Progenitor cell of endocrine pancreas (in vitro differentiated cells): ENCODE data around the gene FBN1. TPM values are rescaled to one million over a fixed set of nuclear protein-coding genes. Genes with fewer than 3 reads are reported as not detected.

Experiments
- DNase-seq: peaks from one replicate; pipeline ENCODE4 v3.0.0; 2021; ENCODE audit warnings: low spot score; ENCODE audit not compliant: unreplicated experiment
- H3K27ac Mint-ChIP-seq: 2 replicates; pipeline ENCODE4 v1.8.0; 2021; ENCODE audit warnings: mild to moderate bottlenecking, moderate library complexity, mixed read lengths
- H3K27me3 Mint-ChIP-seq: 2 replicates; pipeline ENCODE4 v1.8.0; 2021; ENCODE audit warnings: mixed read lengths
- H3K36me3 Mint-ChIP-seq: 2 replicates; pipeline ENCODE4 v1.8.0; 2022; ENCODE audit warnings: mixed read lengths; ENCODE audit not compliant: insufficient read depth
- H3K4me1 Mint-ChIP-seq: 2 replicates; pipeline ENCODE4 v1.8.0; 2021; ENCODE audit warnings: low read depth, mixed read lengths
- H3K4me3 Mint-ChIP-seq: 2 replicates; pipeline ENCODE4 v1.8.0; 2021; ENCODE audit warnings: low read depth, mild to moderate bottlenecking, moderate library complexity, mixed read lengths
- H3K9me3 Mint-ChIP-seq: 2 replicates; pipeline ENCODE4 v1.8.0; 2021; ENCODE audit warnings: low read depth, mixed read lengths
- total RNA-seq: library from RNA; stranded (reverse); gene quantifications from 2 replicates; pipeline ENCODE4 v1.2.1, GENCODE V29; 2021
- TF ChIP-seq, protein P1 (sequence below): fragments of 200-600 bp; sonication (generic); IDR thresholded peaks from one replicate; pipeline ENCODE4 v1.5.0; 2021; ENCODE audit warnings: antibody characterized with exemption, mild to moderate bottlenecking; ENCODE audit not compliant: unreplicated experiment

The FBN1 gene
- total RNA-seq, 1 donor from 2014 or later: 3.3 TPM

DNA sequence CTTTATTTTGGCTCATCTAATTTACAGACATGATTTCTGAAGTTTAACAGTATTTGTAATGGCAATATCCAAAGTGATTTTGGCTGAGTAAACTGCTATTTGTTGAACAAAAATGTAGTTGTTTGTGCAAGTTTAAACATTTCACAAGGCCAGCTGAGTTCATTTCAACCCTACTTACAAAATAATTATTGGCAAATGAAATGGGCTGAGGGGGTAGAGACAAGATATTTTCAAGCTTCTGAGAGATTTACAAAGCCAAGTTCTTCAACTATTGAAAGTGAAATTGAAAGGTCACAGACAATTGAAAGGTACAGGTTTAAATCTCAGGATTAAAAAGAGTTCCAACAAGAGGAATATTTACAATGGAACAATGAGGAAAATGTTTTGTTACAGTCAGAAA is 237.2 kb downstream of the FBN1 start:
- H3K36me3 Mint-ChIP-seq: no peaks in the 10 kb centered on the region
- no peaks in the 10 kb centered on the region for H3K27me3 Mint-ChIP-seq
- H3K4me3 Mint-ChIP-seq: no peak overlapping the region
- no peaks in the 10 kb centered on the region for H3K9me3 Mint-ChIP-seq
- TF ChIP-seq, protein P1, sequence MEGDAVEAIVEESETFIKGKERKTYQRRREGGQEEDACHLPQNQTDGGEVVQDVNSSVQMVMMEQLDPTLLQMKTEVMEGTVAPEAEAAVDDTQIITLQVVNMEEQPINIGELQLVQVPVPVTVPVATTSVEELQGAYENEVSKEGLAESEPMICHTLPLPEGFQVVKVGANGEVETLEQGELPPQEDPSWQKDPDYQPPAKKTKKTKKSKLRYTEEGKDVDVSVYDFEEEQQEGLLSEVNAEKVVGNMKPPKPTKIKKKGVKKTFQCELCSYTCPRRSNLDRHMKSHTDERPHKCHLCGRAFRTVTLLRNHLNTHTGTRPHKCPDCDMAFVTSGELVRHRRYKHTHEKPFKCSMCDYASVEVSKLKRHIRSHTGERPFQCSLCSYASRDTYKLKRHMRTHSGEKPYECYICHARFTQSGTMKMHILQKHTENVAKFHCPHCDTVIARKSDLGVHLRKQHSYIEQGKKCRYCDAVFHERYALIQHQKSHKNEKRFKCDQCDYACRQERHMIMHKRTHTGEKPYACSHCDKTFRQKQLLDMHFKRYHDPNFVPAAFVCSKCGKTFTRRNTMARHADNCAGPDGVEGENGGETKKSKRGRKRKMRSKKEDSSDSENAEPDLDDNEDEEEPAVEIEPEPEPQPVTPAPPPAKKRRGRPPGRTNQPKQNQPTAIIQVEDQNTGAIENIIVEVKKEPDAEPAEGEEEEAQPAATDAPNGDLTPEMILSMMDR: no peak
- H3K27ac Mint-ChIP-seq: no peak overlapping the region
- peaks cover 3% of the 10 kb centered on the region for H3K4me1 Mint-ChIP-seq
- no peak for DNase-seq

DNA sequence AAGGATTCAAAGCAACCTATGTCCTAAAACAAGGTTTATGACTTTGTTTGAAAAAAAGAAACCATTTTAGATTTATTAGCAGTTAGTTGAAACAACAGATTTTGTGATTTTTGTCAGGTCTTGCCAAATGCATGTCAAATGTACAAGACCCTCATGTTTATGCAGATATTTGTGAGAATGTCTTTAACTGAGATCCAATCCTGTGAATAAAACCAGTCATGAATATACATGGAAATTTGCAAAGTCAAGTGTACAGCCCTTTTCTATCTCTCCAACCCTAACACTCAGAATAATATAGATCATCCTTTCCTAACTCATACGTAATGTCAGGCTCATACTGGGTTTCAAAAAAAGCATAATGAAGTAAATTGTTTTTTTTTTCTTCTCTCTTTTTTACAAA is 237.9 kb downstream of the FBN1 start:
- H3K9me3 Mint-ChIP-seq: no peaks in the 10 kb centered on the region
- TF ChIP-seq, protein P1: no peak
- H3K4me3 Mint-ChIP-seq: no peak overlapping the region
- no peak overlapping the region for H3K27ac Mint-ChIP-seq
- H3K27me3 Mint-ChIP-seq: no peaks in the 10 kb centered on the region
- DNase-seq: no peak
- H3K4me1 Mint-ChIP-seq: peaks cover 1% of the 10 kb centered on the region
- no peaks in the 10 kb centered on the region for H3K36me3 Mint-ChIP-seq

DNA sequence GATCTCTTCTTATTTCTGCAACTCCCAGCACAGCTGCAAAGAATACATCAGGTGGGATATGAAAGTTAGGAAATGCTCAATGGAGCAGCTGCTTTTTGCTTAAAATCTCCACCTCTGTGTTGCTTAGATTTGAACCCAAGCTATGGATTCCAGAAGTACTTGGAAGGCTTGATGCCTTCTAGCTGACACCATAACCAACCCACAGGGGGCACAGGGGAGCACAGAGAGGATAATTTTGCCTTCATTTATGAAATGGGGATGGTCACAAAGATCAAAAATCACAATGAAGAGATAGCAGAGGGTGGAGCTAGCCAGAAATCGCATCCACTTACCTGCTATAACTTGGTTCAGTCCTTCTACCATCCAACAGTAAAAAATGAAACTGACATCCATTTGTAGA is 238.6 kb downstream of the FBN1 start:
- no peak for DNase-seq
- Mint-ChIP-seq H3K36me3 (no peaks in the 10 kb centered on the region), H3K4me1 (no peaks in the 10 kb centered on the region), H3K4me3 (no peak overlapping the region), H3K9me3 (no peaks in the 10 kb centered on the region), H3K27me3 (no peaks in the 10 kb centered on the region), H3K27ac (no peak overlapping the region)
- TF ChIP-seq, protein P1: peak; percentile 17

- DNase-seq: no peak
- H3K27me3 Mint-ChIP-seq: no peaks in the 10 kb centered on the region
- H3K4me3 Mint-ChIP-seq: no peak overlapping the region
- no peak overlapping the region for H3K27ac Mint-ChIP-seq
- TF ChIP-seq, protein P1: no peak
- no peaks in the 10 kb centered on the region for H3K4me1 Mint-ChIP-seq
- H3K9me3 Mint-ChIP-seq: no peaks in the 10 kb centered on the region
- H3K36me3 Mint-ChIP-seq: no peaks in the 10 kb centered on the region
These were observed 239.1 kb downstream of the FBN1 start for GRCh38 chr15:48406266-48406891.

- TF ChIP-seq, protein P1: no peak
- H3K4me3 Mint-ChIP-seq: no peak overlapping the region
- no peaks in the 10 kb centered on the region for H3K4me1 Mint-ChIP-seq
- no peak for DNase-seq
- no peaks in the 10 kb centered on the region for H3K36me3 Mint-ChIP-seq
- no peak overlapping the region for H3K27ac Mint-ChIP-seq
- no peaks in the 10 kb centered on the region for H3K27me3 Mint-ChIP-seq
- no peaks in the 10 kb centered on the region for H3K9me3 Mint-ChIP-seq
These were observed 242.9 kb downstream of the FBN1 start for GRCh38 chr15:48402427-48403177.
